CD4-positive, alpha-beta T cell treated with Interleukin-6 at 100 ng/mL for 8 hours (primary cell): ENCODE results near the gene IER3.

Source experiments
- DNase-seq: peaks from one replicate; pipeline ENCODE4 v3.0.0-alpha.2; 2020; ENCODE audit warnings: mixed read lengths, low spot score

Gene IER3, protein sequence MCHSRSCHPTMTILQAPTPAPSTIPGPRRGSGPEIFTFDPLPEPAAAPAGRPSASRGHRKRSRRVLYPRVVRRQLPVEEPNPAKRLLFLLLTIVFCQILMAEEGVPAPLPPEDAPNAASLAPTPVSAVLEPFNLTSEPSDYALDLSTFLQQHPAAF

DNA sequence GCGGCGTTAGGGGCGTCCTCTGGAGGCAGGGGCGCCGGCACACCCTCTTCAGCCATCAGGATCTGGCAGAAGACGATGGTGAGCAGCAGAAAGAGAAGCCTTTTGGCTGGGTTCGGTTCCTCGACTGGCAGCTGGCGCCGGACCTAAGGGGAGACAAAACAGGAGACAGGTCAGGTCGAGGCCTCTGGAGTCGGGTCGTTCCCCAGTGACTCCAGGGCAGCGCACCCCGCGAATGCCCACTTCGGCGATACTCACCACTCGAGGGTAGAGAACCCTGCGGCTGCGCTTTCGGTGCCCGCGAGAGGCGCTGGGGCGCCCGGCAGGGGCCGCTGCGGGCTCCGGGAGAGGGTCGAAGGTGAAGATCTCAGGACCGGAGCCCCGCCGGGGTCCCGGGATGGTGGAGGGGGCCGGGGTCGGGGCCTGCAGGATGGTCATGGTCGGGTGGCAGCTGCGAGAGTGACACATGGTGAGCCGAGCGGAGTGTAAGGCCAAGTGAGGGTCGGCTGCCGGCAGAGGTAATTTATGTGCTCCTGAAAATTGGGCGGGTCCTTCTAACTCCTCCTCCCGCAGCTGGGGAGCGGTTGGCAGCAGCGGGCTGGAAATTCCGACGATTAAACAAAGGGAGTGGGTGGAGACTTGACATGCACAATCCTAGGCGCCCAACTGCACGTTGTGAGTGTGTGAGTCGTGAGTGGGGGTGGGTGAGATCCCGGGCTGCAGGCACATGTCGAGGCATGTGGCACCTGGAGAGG is at the start of gene IER3:
TSS of gene IER3 (minus strand) at position 494 of the 752 bp plus-strand sequence. CDS start at position 465, 29 bp downstream.
- peak; percentile 59 for DNase-seq

DNA sequence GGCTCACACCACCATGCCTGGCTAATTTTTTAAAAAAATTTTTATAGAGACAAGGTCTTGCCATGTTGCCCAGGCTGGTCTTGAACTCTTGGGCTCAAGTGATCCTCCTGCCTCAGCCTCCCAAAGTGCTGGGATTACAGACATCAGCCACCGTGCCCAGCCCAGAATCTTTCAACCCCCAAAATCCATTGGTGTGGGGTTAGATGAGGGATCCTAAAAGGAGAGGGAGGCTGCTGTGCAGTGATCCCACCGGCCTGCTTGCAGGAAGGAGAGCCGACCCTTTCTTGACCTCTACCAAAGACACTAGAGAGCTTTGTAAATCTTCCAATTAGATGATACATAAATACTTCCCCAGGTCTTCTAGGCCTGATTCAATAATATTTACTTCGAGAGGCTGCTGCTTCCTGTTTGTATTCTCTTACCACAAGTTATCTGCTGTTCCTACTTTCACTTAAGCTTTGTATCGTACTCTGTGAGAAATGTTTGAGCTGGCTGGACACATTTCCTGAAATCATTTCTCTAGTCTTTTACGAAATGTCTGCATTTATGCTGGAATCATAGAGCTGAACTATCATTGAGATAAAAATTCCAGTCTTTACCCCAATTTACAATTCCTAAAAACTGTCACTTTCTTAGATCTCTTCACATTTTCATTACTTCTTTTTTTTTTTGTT is 49.3 kb upstream of the IER3 start:
- peak; percentile 54 for DNase-seq

DNA sequence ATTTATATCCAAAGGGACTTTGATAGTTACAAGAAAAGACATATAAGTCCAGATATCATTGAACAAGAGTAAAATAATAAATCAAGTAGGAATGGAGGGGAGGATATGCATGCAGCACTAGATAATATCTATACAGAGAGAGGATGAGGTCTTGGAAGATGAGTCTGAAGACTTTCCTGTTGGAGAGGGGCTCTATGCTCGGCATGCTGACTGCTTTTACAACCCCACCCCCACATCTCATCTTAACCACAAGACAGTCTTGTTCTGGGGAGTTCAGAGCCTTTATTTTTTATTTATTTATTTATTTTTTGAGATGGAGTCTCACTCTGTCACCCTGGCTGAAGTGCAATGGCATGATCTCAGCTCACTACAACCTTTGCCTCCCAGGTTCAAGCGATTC is 48.4 kb upstream of the IER3 start:
- no peak for DNase-seq

DNA sequence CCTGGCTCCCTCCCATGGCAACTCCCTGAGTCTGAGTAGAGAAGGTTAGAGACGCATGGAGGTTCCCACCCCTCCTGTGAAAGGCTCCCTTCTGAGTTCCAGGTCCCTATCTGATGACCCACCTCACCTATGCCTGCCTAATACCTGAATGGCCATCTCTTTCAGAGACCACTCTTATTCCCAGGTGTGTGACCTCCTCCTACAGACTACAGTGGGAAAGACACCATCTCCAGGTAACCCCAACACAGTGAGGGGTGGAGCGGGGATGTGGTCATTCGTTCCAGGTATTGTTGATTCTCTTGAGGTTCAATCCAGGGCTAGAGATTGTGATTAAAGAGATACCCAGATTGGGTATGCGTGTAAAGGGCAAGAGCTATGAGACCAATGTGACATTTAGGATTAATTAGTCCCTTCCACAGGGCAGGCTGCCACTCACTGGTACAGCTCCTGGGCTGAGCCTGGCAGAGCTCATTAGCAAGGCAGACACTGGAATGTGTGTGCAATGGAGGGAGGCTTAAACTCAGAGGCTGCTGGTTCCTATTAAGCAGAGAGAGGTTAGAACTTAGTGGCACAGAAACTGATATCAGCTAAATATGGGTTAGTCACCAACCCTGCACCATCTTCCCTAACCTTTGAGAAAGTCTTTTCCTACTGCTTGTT is 46.5 kb upstream of the IER3 start:
- no peak for DNase-seq

DNA sequence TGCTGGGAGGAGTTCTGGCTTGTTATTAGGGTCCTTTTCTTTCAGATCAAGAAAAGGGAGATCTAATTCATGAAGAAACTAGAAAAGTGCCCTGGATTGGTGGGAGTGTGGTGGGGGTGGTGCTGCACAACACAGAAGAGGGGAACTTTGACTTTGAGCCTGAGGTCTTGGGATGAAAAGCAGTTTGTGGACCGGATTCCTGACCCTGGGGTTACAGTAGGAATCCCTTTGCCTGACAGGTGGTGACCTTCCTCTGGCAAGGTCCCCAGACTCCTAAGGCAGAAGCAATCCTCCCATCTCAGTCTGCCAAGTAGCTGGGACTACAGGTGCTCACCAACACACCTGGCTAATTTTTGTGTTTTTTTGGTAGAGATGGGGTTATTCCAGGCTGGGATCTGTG is 45.3 kb upstream of the IER3 start:
- no peak for DNase-seq

DNA sequence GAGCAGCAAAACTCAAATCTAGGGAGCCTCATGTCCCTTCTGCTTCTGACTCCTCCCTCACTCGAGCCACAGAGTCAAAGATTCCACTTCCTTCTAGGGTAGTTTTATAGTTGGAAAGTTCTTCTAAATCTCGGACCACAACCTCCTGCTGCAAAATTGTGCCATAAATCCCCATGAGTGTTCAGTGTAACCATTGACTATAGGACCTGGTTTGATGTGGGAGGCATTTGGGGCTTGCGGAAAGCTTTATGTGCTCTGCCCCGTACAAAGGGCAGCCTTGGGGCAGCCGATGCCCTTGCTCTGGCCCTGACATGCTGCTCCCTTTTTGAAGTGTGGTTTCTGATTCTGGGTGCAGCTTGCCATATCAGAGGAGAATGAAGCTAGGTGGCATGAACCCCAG is 43.6 kb upstream of the IER3 start:
- no peak for DNase-seq

DNA sequence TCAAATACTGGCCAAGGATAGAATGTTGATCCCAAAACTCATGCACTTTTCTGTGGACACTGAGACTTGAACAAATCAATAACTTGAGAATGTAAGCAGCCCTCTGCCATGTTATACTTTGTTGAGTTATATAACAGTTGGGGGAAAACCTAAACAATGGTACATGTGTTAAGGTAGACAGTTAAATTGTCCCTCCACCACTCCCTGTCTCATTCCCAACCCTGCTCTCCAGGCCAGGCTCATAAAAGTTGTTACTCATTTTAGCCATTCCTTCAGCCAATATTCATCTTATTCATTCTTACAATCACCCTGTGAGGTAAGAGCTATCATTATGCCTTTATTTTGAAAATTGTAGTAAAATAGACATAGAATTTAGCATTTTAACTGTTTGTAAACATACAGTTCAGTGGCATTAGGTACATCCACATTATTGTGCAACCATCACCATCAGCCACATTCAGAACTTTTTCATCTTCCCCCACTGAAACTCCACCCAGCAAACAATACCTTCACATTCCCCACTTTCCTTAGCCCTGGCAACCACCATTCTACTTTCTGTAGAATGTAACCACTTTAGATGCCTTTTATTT is 38.2 kb upstream of the IER3 start:
- no peak for DNase-seq

DNA sequence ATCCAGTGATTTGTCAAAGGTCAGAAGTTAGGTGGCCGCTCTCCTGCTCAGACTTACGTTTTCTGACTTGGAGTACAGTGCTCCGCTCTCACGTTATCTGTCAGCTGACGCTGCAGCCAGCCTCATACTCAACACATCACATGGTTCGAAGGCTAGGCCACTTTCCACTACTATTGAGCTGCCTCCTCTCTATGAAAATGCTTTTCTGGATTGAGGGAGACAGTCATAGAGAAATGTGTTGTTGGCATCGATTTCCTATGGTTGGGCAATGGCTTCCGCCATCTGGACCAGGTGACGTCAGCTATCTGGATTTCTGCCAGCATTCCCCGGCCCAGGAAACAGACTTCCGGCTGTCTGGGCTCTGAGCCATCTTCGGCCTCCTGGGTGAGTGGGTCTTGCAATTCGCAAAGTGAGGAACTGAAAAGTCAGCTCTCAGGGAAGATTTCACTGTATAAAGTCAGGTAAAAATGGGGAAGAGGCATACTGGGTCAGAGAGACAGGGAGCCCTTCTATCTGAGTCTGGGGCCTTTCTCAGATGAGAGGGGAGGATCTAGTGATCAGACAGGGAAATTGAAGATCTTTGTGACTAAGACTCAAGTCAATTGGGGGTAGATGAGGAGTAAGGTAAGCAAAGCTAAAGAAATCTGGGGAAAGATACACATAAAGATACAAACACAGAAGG is 37.5 kb upstream of the IER3 start:
- DNase-seq: peak; percentile 26

DNA sequence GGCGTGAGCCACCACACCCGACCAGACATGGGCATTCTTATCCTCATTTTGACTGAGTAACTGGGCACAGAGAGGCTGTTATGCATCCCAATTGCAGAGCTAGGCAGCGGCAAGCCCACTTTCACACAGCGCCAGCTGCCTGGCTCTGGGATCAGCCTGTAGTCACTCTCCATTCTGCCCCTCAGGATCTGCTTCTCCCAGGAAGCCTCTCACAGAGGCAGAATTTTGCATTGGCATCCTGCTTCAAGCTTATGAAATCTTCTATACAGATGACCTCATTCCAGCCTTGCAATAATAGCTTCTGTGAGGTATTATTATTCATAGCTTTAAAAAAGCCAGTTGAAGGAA is 37.0 kb upstream of the IER3 start:
- DNase-seq: no peak

DNA sequence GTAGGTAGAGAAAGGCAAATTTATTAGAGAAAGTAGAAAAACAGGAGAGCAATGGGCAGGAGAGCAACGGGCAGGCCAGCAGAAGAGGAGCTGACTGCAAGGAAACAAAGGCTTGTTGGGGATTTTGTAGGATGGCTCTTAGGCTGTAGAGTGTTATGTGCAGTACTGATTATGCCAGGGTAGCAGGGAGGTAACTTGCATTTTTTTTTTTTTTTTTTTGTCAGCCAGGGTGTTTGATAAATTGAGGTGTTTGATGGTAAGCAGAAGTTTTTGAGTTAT is 36.2 kb upstream of the IER3 start:
- DNase-seq: no peak

DNA sequence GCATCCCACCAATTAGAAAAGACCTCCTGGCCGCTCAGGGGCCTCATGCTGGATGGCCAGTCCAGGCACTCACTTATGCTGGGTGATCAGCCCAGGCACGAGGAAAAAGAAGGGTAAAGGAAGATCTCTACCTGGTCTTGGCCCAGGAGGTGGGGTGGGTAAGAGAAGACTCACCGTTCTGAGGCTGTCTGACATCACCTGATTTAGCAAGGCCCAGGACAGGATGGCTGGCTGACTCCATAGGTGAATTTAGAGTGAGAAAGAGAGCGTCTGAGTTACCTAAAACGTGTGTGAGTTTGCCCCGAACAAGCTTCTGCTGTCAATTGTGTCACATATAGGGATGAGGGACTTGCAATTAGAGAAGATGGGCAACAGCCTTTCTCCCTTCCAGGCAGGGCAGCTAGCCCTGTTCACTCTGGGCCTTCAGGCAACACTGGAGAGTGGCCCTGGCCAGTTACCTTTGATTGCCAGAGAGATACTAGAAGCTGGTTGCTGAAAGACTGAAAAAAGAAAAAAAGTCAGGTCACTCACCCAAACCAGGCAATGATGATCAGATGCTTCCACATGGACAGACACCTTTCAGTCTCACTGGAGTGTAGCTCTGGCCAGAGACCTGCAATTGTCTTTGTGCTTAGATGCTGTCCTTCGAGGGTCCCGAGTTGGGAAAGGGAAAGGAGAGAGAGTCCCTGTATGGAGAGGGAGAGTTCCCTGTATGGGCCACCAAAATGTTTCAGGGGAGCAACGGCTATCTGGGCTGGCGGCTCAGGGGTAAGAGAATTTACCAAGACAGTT is 35.7 kb upstream of the IER3 start:
- no peak for DNase-seq

DNA sequence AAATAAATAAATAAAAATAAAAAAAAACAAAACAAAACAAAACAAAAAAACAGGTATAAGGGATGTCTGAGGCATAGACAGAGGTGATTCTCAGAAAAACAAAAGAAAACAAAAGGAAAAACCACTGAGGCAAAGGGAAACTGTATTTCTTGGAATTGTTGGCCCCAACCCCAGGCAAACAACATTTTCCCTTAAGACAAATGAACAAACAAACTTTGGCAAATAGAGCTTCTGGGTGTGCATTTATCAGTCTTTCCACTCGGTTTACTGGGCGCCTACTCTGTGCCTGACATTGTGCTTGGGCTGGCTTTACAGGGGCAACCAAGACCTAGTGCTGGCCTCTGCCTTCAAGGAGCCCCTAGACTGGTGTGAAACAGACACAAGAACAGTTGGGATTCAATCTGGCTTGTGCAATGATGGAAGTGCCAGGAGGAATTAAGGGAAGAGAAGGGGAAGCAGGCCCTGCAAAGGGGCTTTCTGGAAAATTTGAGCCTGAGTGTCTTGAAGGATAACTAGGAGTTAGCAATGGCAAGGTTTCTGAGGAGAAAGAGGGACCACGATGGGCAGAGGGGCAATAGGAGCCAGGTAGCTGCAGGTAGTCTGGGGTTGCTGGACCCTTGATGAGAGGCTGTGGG is 33.8 kb upstream of the IER3 start:
- DNase-seq: no peak

DNA sequence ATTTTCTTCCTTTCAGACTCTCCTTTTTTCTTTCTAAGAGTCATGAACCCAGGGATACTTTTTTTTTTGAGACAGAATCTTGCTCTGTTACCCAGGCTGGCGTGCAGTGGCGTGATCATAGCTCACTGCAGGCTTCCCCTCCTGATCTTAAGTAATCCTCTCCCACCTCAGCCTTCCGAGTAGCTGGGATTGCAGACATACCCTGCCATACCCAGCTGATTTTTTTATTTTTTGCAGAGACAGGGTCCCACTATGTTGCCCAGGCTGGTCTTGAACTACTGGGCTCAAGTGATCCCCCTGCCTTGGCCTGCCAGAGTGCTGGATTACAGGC is 32.8 kb upstream of the IER3 start:
- no peak for DNase-seq

DNA sequence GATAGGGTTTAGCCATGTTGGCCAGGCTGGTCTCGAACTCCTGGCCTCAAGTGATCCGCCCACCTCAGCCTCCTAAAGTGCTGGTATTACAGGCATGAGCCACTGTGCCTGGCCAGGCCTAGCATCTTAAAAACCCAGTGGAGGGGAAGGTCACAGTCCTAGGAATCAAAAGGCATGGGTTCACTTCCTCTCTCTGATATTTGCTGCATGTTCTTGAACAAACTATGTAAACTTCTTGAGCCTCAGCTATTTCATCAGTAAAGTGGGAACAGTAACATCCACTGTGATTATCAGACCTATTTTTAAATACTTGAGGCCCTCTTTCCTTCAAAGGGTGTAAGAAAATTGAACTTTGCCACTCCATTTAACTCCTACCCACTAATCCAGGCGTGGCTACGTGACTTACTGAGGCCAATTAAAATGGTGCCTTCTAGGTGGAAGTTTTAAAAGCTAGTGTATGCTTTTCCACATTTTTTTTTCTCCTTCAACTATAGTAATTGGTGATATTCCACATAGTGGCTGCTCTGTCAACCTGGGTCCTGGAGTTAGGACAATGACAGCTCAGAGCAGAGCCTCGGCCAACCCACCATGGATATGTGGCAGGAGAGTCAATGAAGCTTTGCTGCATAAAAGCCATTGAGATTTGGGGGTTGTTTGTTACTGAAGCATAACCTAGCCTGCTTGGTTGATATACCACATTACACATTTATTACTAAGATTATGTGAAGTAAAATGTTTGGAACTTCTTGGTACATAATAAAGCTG is 32.2 kb upstream of the IER3 start:
- DNase-seq: no peak

DNA sequence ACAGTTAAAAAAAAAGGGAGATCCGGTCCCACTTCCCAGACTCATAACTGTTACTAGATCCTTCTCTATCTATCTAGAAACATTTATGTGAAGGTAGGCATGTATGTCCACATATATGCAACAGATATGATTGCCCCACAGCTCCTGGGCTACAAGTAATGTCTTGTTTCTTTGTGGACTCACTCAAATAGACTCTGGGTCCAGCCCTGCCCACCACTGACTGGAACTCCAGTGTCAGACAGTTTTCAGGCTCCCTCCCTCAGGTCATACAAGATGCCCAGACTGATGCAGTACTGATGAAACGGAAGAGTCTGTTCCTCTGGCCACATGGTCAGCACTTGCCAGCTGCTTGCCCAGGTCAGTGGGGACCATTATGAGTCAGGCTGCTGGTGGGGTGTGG is 30.8 kb upstream of the IER3 start:
- DNase-seq: no peak

DNA sequence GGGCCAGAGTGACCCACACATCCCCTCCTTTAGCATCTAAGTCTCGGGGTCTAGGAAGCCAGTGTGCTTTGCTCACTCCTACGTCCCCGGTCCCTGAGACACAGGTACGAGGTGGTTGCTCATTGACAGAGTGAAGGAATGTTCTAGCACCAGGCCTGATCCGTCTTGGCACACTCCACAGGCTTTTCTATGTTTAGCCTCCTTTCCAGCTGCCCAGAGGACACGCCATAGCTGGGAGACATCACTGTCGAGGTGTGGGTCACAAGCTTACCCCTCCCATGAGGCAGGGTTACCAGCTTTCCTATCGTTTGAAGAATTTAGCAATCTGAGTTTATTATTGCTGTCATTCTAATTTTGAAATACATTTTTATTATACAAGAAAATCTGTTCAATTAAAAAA is 30.4 kb upstream of the IER3 start:
- no peak for DNase-seq

DNA sequence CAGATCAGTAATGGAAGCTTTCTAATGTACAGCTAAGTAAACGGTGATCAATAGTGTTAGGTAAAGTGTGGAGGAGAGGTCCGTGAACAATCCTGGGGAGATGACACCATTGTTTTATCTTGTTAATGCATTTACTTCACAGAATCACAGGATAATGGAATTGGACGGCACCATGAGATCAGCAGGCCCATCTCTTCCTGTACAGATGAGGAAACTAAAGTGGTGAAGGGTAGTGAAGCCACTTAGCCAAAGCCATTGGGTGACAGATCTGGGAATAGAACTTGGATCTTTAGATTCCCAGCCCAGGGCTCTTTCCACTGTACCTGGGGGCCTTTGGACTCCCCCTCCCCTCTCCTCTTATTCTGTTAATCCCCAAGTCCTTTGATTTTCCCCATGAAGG is 26.2 kb upstream of the IER3 start:
- DNase-seq: no peak

DNA sequence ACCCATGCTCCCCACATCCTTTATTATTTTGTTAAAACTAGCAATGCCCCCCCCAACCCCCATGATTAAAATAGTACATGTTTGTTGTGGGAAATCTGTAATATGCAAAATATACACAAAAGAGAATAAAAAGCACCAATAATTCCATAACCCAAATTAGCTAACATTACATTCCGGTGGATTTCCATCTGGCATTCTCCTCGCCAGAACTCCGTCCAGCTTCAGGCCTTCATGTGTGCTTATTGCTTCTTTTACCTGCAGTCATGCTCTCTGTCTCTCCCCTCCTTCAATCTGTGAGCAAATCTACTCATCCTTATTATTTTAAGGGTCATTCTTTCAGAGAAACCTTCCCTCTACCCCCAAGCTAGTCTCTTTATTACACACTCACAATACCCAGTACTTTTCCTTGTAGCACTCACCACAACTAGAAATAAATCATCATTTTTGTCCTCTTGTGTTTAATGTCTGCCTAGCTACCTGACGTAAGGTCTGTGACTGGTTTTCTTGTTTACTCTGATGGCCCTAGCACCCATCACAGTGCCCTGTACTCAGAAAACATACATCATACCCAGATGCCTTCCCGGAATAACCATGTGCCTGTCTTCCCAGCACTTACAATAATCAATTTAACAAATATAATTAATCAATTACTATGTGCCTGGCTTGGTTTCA is 25.6 kb upstream of the IER3 start:
- DNase-seq: no peak

DNA sequence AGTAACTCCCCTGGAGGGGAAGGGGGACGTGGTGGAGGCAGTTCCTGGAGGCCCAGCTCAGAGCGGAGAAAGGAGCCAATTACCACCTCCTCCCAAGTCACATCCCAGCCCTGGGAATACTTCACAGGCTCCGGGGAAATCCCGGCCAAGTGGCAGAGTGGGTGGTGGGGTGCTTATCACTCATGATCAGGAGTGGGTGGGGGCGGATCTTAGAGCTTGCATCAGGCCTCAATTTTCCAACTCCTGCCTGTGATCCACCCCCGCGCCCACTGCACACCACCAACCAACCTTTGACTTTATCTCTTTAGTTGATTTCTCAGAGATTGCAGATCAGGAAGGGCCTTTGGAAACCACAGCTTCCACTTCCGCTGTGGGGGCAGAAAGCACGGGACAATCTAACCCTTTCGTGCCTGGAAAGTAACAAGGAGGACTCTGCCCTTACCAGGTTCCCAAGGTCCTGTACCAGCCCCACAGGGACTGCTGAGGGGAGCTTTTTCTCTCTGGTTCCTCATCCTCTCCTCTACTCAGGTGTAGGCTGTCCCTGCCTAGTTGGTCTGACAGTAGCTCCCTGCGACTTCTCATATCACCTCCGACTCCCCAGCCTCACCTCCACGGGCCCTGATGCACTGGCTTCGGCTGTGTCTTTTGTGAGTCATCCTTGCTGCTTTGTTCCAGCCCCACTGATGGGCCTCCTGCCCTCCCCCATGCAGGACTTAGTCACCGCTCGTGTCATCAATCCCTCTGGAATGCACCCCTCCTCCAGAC is 24.9 kb upstream of the IER3 start:
- peak; percentile 68 for DNase-seq
